Measurements from ENCODE around the gene FUT6. TPM values are rescaled to one million over a fixed set of nuclear protein-coding genes. Genes with fewer than 3 reads are reported as not detected.
"Not testable (repeated sequence)": the region's sequence is repeated elsewhere in the genome, so short reads cannot be mapped to it uniquely, and the experiment has no call there.

The FUT6 gene
- total RNA-seq, 1 donor, result not detected

GRCh38 chr19:5850743-5851293 is 11.3 kb upstream of the FUT6 start:
- peak; percentile 65 for DNase-seq (ENCODE audit: low read depth)
- no peak overlapping the region for H3K4me3 ChIP-seq (ENCODE audit: low read depth, low read length)
- TF ChIP-seq, protein P1, sequence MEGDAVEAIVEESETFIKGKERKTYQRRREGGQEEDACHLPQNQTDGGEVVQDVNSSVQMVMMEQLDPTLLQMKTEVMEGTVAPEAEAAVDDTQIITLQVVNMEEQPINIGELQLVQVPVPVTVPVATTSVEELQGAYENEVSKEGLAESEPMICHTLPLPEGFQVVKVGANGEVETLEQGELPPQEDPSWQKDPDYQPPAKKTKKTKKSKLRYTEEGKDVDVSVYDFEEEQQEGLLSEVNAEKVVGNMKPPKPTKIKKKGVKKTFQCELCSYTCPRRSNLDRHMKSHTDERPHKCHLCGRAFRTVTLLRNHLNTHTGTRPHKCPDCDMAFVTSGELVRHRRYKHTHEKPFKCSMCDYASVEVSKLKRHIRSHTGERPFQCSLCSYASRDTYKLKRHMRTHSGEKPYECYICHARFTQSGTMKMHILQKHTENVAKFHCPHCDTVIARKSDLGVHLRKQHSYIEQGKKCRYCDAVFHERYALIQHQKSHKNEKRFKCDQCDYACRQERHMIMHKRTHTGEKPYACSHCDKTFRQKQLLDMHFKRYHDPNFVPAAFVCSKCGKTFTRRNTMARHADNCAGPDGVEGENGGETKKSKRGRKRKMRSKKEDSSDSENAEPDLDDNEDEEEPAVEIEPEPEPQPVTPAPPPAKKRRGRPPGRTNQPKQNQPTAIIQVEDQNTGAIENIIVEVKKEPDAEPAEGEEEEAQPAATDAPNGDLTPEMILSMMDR (IDR thresholded peaks at IDR 0.05; ENCODE audit: insufficient read depth, low read depth, low read length), result no peak

GRCh38 chr19:5850189-5850588 is 10.7 kb upstream of the FUT6 start:
- H3K4me3 ChIP-seq (ENCODE audit: low read depth, low read length), result no peak overlapping the region
- TF ChIP-seq, protein P1 (IDR thresholded peaks at IDR 0.05; ENCODE audit: insufficient read depth, low read depth, low read length), result no peak
- DNase-seq (ENCODE audit: low read depth), result no peak

- not testable (repeated sequence) for H3K4me3 ChIP-seq (ENCODE audit: low read depth, low read length); DNase-seq (ENCODE audit: low read depth)
Observed at GRCh38 chr19:5848621-5849020, 9.1 kb upstream of the FUT6 start.

GRCh38 chr19:5847846-5848245 is 8.3 kb upstream of the FUT6 start:
- H3K4me3 ChIP-seq (ENCODE audit: low read depth, low read length); DNase-seq (ENCODE audit: low read depth): not testable (repeated sequence)

GRCh38 chr19:5844456-5845433 is 5.2 kb upstream of the FUT6 start:
- H3K4me3 ChIP-seq (ENCODE audit: low read depth, low read length), result no peak overlapping the region
- TF ChIP-seq, protein P1 (IDR thresholded peaks at IDR 0.05; ENCODE audit: insufficient read depth, low read depth, low read length), result no peak
- no peak for DNase-seq (ENCODE audit: low read depth)

DNA sequence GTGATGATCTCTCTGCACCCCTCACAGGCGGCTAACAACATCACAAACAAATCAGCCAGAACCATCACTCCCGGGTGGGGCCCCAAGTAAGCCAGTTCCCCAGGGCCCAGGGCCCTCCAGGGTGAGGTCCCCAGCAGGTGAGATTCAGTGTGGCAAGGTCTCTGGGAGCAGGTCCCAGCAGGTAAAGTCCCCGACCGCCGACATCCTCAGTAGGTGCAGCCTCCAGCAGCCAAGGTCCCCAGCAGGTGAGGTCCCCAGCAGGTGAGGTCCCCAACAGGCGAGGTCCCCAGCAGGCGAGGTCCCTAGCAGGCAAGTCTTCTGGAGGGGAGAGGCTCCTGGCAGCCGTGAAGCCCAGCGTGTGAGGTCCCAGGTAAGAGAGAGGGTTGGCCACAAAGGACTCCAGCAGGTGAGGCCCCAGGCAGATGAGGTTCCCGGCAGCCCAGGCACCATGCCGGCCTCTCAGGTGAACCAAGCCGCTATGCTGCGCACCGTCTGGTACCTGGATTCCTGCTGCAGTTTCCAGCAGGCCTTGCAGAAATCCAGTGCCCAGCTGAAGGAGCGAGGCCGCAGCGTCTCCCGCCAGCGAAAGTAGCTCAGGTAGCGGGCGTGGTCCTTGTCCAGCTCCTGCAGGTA is 3.9 kb upstream of the FUT6 start:
- TF ChIP-seq, protein P1 (IDR thresholded peaks at IDR 0.05; ENCODE audit: insufficient read depth, low read depth, low read length), result no peak
- H3K4me3 ChIP-seq (ENCODE audit: low read depth, low read length), result no peak overlapping the region
- DNase-seq (ENCODE audit: low read depth), result no peak

DNA sequence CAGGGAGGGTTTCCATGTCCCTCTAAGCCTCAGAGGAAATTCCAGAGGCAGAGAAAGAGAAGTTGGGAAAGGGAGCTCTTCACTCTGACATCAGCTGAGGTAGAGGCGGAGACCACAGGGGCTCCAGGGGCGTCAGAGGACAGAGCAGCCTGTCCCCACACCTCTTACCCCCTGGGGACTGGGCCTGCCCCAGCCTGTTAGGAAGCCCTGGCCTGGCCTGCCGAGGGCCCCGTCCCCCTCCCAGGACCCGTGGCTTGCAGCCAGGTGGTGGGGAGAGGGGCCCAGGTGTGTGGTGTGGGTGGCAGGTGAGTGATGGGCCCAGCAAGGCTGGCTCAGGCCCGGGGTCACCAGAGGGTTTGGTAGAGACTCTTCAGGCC is 2.2 kb upstream of the FUT6 start:
- not testable (repeated sequence) for DNase-seq (ENCODE audit: low read depth)

GRCh38 chr19:5838353-5839064 is 993 bp downstream of the FUT6 start:
- TF ChIP-seq, protein P1 (IDR thresholded peaks at IDR 0.05; ENCODE audit: insufficient read depth, low read depth, low read length), result no peak
- DNase-seq (ENCODE audit: low read depth), result no peak
- no peak overlapping the region for H3K4me3 ChIP-seq (ENCODE audit: low read depth, low read length)

More for the DNA sequence above, 2.2 kb upstream of the FUT6 start:
- H3K4me3 ChIP-seq (ENCODE audit: low read depth, low read length), result not testable (repeated sequence)
